Activated CD4-positive, alpha-beta T cell treated with anti-CD3 and anti-CD28 coated beads, Interleukin-2, amount 50 U/mL, for 4 hours (primary cell): Measurements from ENCODE around the gene C6orf47.
"Not testable (repeated sequence)": the region's sequence is repeated elsewhere in the genome, so short reads cannot be mapped to it uniquely, and the experiment has no call there.

ENCODE experiments used
- DNase-seq, 2 experiments: peaks; one replicate each; pipeline ENCODE4 v3.0.0-alpha.2; 2020

C6orf47 gene

GRCh38 chr6:31660381-31661261 is at the start of gene C6orf47:
Gene C6orf47 (minus strand): TSS chr6:31660778. CDS start chr6:31659947, 831 bp downstream.
- DNase-seq = peak; percentile 62 to 64

GRCh38 chr6:31709157-31709556 is 48.6 kb upstream of the C6orf47 start:
- not testable (repeated sequence) for DNase-seq

GRCh38 chr6:31708224-31708623 is 47.6 kb upstream of the C6orf47 start:
- DNase-seq = no peak

GRCh38 chr6:31707701-31708100 is 47.1 kb upstream of the C6orf47 start:
- DNase-seq = no peak

GRCh38 chr6:31706599-31706998 is 46.0 kb upstream of the C6orf47 start, which contains the start of gene LY6G6F:
Gene LY6G6F (plus strand): TSS chr6:31706866. CDS start chr6:31706907, 41 bp downstream.
- no peak for DNase-seq

- no peak for DNase-seq
Measured at GRCh38 chr6:31705931-31706330, 45.4 kb upstream of the C6orf47 start.

GRCh38 chr6:31702819-31703716 is 42.5 kb upstream of the C6orf47 start, which contains the start of gene ABHD16A:
Gene ABHD16A (minus strand): TSS chr6:31703324. CDS start chr6:31703281, 43 bp downstream.
- DNase-seq = peak; percentile 97 to 98

GRCh38 chr6:31702405-31702818 is 41.8 kb upstream of the C6orf47 start:
- peak; percentile 23 to 26 for DNase-seq

GRCh38 chr6:31701666-31702404 is 41.3 kb upstream of the C6orf47 start:
- no peak for DNase-seq

- DNase-seq = no peak
Measured at GRCh38 chr6:31700740-31701401, 40.3 kb upstream of the C6orf47 start.

GRCh38 chr6:31697555-31697954 is 37.0 kb upstream of the C6orf47 start:
- no peak for DNase-seq

- no peak for DNase-seq
Measured at GRCh38 chr6:31693535-31693934, 33.0 kb upstream of the C6orf47 start.

- no peak for DNase-seq
Measured at GRCh38 chr6:31692886-31693285, 32.3 kb upstream of the C6orf47 start.

- DNase-seq = no peak
Measured at GRCh38 chr6:31692353-31692752, 31.8 kb upstream of the C6orf47 start.

GRCh38 chr6:31691564-31692108 is 31.1 kb upstream of the C6orf47 start:
- DNase-seq = no peak

GRCh38 chr6:31691078-31691463 is 30.5 kb upstream of the C6orf47 start:
- no peak for DNase-seq

GRCh38 chr6:31690231-31691077 is 29.9 kb upstream of the C6orf47 start:
- DNase-seq = no peak

GRCh38 chr6:31689249-31690110 is 28.9 kb upstream of the C6orf47 start:
- DNase-seq = no peak

GRCh38 chr6:31687860-31688693 is 27.5 kb upstream of the C6orf47 start:
- DNase-seq = no peak
